Stimulated activated CD4-positive, alpha-beta T cell treated with anti-CD3 and anti-CD28 coated beads, Interleukin-15, amount 100 ng/mL, for 1 hour (primary cell): ENCODE data around the gene MAP4K2.
"Not testable (repeated sequence)": the region's sequence is repeated elsewhere in the genome, so short reads cannot be mapped to it uniquely, and the experiment has no call there.

Source experiments
- DNase-seq, 2 donors: peaks; one replicate each; pipeline ENCODE4 v3.0.0-alpha.2; 2020; ENCODE audit warnings: low read depth in 1 of 2, low spot score in 1 of 2

MAP4K2 gene

DNA sequence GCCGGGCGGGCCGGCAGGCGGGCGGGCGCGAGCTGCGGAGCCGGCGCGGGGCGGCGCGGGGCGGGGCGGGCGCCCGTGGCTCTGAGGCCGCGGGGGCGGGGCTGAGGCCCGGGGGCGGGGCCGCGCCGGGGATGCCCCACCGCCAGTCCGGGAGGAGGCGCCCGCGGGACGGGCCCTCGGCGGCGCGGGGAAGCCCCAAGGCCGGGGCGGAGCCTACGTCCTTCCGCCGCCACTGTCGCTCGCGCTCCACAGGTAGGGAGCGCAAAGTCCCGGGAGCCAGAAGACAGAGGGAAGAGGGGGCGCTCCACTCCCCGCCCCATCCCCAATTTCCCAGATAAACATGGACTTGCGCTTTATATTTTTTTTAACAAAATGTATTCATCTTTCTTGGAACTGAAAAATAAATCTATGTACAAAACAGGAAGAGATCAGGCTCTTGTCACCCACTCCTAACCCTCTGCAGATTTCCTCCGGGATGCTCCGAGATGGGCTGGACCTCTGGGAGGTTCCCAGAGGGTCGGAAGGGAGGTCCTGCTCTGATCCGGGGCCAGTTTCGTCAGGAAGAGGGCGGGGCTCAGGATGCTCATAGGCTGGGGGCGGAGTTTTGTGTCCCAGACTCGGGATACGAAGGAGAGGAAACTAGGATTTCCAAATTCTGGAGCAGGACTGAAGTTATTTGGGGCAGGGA, at the start of gene MAP4K2:
Gene MAP4K2 (minus strand): TSS at position 57 of the 688 bp plus-strand sequence. CDS start 65 bp downstream, outside the sequence.
- DNase-seq: peak; percentile 81 to 86

DNA sequence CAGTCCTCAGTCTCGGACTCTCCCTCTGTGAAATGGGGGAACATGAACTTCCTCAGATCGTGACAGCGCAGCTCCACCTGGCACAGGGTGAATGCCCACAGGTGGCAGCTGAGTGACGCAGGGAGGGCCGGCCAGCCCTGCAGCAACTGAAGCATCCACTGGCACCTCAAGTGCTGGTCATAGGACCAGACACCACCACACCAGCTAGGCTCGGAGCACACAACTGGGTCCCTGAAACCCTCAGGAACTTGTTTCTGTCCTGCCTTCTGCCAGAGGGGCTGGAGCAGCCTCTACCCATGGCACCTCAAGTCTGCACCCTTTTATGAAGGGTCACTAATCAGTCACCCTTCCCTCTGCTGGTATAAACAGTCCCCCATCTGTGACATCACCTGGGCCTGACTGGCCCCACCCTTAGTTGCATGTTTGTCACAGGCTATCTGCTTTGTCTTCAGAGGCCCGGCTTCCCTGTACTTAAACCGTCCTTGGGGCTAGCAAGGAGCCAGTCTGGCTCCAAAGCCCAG, 48.9 kb upstream of the MAP4K2 start:
- DNase-seq: no peak

DNA sequence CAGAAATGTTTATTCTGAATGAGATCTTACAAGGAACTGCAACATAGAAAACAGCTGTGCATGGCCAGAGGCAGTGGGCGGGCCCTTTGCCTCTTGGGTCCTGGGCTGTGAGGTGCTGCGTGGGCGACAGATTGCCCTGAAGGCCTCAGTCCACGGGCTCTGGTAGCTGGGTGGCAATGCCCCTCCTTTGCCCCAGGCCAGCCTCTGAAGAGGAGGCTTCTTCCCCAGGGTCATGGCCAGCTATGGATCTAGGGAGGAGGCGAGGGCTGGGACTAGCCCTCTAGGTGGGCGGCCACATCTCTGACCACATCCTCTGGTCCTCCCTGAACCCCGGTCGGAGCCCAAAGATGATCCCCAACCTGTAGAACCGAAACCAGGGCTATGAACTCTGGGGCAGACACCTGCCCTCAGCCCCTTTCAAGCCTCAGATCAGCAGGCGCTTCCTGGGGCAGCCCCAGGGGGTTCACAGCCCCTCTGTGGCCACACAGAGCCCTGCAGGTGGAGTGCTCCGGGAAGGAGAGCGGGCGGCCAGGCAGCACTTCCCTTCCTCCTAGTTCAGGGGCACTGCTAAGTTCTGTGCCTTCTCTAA, 48.1 kb upstream of the MAP4K2 start:
- DNase-seq: peak in 1 of 2 donors; percentile 47

DNA sequence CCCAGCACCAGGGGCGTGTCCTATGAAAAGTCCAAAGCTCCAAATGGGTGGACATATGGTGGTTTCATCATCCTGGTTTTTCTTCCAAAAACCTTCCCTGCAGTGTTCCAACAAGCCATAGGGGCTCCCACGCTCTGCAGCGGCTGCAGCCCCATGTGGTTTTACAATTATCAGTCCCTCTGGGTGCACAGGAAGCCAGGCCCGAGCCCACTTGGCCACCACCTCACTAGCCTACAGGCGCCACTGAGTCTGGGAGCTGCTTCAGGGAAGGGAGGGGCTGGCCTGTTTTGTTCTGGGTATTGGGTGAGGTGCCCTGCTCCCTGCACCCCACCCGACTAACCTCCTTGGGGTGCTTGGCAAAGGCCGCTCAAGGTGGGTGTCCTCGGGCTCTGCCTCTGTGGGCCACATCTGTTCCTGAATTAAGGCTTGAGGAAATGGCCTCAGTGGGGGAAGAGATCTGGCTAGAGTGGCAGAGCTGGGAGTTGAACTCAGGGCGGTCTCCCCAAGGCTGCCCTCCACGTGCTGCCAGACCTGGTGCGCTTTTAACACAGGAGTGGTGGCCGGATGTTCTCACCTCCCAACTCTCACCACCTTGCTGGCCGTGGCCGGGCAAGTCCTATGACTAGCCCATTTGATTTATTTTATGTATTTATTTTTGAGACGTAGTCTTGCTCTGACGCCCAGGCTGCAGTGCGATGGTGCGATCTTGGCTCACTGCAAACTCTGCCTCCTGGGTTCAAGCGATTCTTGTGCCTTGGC, 46.8 kb upstream of the MAP4K2 start:
- no peak for DNase-seq

DNA sequence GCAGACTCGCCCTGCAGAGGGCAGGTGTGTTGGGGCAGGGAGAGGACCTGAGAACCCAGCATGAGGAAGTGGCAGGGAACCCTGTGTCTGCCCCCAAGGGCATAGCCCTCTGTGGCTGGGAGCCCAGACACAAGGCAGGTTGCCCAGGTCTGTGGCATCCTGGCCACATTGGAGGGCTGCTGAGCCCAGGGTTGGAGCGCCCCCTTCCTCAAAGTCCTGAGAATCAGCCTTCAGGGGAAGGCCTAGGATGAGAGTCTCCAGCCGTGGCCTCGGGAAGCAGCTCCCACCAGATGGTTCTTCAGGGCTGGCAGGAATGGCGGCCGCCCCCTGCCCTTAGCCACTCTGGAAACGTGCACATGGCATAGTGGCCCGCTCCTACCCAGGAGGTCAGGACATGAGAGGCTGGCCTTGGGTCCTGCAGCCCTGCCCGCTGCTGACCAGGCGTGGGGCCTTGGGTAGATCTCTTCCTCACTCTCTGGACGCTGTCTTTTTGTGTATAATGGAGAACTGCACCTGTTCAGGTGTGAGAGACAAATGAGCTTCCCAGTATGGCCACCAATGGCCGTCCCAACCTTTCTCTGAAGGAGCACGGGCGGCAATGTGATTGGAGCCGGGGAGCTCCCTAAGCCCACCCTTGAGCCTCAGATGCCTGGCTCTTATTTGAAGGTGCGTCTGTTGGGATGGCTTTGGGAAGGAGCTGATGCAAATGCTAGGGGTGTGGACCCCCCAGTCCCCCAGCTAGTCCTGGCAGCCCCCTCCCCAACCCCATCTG, 46.0 kb upstream of the MAP4K2 start:
- DNase-seq: no peak

DNA sequence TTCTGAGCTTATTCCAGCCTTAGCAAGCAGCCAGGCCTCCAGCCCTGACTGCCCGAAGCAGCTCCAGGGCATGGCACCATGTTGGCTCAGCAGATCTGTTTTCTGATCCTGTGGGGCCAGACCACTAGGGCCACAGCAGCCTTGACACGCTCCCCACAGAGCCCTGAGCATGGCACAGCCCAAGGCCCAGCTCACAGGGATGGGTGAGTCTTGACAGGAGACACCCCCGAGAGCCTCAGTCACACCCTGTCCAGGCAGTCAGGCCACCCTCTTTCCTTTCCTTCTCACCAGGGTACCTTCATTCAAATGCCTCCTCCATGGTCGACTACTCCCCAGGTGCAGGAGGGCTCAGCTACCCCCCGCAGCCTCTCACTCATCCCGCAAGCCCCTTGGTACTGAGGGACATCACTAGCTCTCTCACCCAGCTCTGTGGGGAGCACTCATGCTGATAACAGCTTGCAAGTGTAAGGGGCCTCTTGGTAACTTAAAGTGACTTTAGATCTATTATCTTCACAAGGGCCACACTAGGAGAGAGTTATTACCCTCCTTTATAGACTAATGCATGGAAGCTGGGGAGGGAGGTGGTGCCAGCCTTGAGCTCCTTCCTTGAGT, 45.3 kb upstream of the MAP4K2 start:
- DNase-seq: no peak

DNA sequence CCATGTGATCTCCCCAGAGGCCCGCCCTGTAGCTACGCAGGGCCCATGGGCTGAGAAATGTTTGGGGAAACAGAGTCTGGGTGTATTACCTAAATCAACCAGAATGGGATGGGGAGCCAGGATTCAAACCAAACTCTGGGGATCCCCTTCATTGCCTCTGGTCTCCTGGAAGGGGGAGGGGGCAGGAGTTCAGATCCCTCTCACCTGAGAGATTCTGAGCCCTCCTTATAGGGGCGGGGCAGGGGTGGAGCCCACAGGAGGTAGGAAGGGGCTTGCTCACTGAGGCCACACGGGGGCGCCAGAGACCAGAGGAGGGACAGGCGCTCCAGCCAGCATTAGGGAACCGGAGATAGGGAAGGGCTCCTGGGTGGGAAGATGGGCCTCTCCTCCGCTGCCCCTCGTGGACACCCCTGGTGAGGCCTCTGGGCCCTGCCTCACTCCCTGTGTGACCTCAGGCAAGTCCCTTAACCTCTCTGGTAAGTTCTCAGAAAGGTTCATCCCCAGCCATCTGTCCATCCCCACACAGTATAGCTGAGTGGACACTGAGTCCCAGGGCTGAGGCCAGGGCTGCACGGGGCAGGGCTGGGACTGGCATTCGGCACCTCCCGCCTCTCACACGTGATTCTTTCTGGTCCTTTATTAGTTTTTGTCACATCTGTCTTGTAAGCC, 44.1 kb upstream of the MAP4K2 start:
- DNase-seq: peak; percentile 83 to 90

DNA sequence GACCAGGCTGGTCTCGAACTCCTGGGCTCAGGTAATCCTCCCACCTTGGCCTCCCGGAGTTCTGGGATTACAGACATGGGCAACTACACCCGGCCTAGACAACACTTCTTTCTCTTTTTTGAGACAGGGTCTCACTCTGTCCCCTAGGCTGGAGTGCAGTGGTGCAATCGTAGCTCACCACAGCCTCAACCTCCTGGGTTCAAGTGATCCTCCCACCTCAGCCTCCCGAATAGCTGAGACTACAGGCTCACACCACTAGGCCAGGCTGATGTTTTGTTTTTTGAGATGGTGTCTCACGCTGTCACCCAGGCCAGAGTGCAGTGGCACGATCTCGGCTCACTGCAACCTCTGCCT, 42.7 kb upstream of the MAP4K2 start:
- not testable (repeated sequence) for DNase-seq

DNA sequence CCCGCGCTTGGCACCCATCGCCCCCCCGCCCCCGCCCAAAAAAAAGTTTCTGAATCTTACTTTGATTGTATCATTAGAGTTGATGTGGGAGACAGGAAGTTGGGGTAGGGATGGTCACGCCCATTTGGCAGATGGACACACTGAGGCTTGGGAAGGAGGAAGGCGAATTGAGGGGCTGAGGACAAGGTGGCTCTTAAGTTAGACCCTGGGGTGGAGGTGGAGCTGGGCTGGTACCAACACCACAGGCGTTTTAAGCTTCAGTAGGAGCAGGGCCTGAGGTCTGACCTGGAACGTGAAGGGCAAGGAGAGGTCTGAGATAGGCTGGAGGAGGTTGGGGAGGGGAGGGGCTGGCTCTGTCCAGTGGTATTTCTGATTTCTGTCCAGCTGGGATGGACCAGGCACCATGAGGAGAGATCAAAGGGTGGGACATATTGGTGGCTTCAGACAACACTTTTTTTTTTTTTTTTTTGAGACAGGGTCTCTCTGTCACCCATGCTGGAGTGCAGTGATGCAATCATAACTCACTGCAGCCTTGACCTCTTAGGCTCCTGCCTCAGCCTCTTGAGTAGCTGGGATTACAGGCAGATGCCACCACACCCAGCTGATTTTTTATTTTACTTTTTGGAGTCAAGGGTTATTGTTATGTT, 42.2 kb upstream of the MAP4K2 start:
- no peak for DNase-seq

DNA sequence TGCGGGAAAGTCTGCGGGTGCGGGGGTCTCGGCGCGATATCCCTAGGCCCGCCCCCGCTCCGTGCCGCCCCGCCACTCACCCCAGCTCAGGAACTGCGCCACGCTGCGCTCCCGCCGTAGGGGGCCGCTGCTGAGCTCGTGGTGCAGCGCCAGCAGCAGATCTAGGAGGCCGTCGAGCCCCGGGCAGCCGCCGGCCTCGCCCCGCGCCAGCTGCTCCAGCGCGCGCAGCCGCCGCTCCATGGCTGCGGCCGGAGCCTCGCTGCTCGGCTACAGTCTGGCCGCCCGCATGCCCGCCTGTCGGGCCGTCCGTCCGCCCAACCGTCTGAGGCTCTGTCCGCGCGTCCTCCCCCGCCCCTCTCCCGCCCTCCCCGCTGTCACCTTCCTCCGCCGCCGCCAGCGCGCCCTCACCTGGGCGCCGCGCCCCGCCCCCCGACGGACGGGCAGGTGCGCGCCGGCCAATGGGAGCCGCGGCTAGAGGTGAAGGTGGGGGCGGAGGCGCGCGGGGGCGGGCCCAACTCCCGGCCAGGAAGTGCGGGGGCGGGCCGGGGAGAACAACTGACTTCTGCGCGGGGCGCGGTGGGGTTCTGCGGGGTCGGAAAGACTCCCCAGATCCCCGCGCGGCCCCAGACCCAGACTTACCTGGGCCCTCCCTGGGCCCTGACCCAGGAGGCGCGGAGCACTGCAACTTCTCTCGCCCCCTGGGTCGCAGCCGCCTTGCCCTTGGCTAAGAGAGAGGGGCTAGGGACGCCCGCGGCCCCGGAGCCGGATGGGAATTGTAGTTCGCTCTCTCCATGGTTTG, 41.5 kb upstream of the MAP4K2 start, which contains the start of gene CDC42BPG:
Gene CDC42BPG (minus strand): TSS at position 324 of the 799 bp plus-strand sequence. CDS start 84 bp downstream, at position 240.
- DNase-seq: peak; percentile 42 to 52

DNA sequence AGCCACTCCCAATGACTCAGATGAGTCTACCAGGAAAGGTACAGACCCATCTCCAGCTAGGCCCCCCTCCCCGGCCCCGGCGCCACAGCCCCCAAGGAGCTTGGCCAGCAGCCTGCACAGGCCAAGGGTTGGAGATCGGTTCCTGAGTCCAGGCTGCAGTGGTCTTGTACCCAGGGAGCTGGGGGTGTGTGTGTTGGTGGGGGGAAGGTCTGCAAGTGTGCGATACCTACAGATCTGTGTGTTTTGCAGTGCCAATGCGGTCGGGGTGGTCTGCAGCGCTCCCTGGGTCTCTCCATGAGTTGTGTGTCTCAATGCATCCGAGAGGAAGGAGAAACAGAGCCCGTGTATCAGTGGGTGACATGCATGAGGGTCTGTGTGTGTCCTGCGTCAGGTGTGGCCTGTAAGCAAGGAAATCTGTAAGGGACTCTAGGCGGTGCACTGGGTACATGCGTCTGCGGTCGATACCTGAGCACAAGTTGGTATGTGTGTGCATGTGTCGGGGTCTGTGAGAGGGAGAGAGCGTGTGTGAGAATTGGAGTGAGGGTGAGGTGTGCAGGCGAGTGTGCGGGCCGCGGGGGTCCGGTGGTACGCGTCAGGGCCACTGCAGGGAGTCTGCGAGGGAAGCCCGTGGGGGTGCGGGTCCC, 40.8 kb upstream of the MAP4K2 start:
- no peak for DNase-seq

DNA sequence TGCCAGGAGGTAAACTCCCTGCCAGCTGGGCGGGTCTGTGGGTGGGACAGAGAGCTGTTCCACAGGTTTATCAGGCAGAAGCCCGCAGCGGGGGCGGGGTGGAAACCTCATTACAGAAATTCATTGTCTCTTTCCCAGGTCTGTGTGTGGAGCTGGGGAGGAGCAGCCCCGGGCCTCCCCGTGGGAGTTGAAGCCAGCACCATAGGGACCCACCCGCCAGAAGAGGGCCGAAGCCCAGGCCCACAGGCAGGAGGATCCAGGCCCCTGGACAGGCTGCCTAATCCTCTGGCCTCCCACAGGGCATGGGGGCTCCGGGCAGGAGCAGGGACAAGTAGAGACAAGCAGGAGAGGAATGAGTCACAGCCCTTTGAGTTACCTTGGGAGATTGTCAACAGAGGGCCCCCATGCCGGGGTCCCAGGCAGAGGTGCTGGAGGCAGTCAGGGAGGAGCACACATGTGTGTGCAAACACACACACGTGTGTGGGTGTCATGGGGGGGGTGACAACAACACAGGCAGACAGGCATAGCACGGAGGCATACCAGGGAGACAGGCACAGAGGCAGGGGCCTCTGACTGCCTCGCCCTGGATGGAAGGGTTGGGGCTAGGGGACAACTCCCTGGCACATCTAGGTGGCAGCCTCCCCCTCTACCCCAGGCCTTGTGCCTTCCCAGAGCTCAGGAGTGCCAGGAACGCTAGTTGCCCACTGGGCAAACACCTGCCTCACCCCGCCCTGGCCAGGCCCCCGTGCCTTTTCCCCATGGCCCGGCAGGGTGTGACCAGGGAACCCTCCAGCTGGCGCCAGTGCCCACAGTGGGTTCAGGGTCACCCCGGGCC, 40.1 kb upstream of the MAP4K2 start:
- no peak for DNase-seq

DNA sequence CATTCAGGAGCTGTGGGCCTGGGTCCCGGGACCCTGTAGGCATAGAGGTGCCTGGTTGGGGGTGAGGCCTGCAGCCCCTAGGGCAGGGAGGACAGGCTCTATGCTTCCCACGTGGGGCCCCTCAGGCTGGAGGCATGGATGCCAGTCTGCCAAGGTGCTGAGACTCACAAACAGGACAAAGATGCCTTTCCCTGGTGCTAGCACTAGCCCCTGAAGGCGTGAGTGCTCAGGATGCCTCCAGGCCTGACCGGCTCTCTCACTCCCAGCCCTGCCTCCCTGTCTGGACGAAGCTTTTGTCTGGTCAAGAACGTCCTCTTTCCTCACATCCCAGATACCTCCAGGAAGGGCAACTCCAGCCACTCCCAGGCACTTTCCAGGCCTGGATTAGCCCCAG, 39.3 kb upstream of the MAP4K2 start:
- no peak for DNase-seq

DNA sequence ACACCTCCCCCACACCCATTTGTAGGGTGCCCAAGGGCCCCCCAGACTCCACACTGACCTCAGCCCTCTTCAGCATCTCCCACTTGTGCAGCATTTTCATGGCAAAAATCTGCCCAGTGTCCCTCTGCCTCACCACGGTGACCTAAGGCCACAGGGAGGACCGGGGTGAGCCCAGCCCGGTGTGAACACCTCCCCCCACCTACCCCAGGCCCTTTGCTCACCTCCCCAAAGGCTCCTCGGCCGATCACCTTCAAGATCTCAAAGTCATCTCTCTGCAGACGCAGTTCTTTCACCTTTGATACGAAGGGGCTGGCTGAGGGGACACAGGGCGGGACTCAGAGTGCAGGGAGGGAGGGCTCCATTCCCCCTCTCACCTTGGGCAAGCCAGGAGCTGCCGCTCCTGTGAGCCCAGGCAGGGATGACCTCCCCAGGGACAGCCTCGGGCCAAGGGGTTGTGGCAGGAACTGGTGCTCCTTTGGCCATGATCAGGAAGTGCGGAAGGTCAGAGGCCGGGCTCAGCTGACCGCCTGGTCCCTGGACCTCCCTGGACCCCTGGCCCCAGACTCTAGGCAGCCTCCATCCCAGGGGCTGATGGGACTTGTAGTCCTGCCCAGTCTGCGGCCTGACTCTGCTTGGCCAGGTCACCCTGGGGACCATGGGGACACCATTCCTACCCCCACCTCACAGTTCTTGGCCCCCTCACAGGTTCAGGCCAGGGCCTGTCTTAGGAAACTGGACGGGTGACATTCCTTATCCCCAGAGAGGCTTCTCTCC, 38.8 kb upstream of the MAP4K2 start:
- no peak for DNase-seq

DNA sequence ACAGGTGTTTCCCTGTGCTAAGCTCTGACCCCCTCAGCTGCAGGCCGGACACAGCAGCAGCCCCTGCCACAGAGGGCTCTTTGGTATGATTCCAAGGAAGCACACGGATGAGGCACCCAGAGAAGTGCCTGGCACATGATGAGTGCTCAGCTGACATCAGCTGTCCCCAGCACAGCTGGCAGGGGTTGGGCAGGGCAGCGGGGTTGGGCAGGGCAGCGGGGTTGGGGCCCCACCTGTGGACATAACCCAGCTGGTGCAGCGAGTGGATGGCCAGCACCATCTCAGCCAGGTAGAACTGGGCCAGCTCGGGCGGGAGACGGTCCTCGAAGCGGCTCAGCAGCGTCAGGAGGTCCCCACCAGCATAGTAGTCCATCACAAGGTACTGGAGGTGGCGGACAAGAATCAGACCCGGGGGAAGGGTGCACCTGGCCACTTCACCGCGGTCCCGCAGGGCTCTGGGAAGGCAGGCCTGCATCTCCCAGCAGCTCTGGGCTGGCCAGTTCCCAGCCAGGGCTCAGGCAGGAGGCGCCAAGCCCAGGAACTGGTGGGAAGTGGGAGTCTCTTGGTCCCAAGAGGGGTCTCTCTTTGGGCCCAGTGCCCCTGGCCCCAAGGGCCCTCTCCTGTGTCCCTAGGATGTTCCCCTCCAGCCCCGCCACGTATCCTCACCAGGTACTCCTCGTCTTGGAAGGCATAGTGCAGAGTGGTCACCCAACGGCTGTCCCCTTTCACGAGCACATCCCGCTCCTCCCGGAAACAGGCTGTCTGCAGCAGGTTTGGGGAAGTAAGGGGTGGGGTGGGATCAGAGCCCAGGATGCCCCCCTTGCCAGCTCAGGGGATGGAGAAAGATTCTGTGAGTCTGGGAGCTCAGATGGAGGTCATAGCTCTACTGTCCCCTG, 37.1 kb upstream of the MAP4K2 start:
- DNase-seq: no peak

DNA sequence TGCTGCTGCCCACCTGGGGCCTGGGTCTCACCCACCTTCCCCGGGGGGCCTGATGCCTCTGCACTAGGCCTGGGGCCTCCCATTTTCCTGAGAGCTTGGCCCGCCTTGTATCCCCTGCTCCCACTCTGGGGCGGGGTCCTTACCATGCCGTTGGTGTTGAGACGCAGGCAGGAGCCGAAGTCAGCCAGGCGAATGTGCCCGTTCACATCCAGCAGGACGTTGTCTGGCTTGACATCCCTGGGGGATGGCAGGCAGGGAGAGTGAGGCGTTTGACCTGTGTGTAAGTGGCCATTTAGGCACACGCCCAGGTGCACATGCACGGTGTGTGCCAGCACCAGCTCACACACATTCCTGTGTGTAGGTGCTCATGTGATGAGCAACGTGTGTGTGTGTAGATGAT, 36.3 kb upstream of the MAP4K2 start:
- DNase-seq: no peak
